GDM1 (cell line): ENCODE measurements around the gene SORL1.

Experiments used
- DNase-seq: peaks from one replicate; lab custom pipeline; 2025; lab: John Stamatoyannopoulos, UW

Gene SORL1

DNA sequence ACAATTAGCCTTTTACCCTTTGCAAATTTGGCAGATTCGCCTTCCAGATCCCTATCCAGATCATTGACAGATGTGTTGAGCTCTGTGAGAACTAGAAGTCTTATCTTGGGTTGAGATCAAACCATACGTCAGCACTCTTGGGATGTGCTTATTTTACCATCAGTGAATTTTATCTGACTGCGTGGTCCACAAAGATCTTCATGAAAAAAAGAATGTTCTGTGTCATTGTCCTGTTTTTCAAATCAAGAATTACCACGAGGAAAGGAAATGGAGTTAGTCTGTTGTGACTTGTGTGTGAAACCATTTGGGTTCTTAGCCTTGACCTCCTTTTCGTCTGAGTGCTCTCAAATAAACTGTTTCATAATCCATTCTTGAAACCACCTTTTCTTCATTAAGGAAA, 86.9 kb downstream of the SORL1 start:
- no peak for DNase-seq

DNA sequence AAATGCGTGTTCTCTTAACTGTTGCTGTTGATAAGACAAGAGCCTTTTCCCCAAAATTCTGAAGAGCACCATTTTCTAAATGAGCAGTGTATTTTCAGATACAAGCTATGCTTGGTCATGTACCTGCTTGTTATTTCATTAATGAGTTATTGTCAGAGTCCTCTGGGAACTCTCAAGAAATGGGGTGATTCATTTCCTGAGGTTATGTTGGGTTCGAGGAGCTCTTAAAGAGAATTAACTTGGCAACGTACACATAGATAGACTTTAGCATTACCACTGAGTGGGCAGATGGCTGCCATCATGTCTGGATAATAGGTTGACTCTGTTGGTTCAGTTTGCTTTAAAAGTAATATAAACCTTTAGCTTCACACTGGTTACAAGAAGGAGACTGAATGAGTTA, 88.5 kb downstream of the SORL1 start:
- DNase-seq = no peak

DNA sequence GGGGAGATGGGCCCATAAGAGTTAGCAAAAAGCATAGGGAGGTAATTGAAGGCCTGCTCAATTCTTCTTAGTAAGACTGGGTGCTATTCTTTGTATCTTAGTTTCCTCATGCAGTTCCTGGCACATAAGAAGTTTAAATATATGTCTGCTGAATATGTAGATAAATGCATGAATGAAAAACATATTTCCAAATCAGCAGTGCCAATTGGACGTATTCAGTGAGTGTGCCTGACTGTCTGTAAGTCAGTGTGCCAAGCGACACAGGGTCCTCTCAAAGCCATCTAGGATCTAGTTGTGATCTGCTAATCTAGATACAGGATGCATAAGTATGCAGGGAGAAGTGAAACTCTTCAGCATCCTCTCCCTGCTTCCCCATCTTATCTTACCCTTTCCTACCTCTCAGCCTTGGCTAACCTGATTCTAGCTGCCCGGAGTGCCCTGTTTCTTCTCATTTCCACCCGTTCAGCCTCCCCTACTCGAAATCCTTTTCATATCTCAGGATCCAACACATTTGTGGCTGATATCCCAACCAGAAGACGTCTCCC, 91.8 kb downstream of the SORL1 start:
- no peak for DNase-seq

DNA sequence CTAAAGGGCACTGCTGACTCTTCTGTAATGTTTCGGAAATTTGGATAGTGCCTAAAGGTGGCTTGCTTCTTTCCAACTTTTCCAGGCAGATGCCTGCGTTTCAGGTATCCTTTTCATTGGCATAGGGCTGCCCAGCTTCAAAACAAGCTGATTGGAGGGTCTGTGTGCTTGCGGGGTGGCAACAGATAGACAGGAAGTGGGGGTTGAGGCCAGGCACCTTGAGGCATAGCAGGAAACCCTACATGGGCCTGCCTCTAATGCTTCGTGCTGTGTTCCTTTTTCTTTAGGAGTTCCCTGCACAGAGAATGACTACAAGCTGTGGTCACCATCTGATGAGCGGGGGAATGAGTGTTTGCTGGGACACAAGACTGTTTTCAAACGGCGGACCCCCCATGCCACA, 92.8 kb downstream of the SORL1 start:
- no peak for DNase-seq

DNA sequence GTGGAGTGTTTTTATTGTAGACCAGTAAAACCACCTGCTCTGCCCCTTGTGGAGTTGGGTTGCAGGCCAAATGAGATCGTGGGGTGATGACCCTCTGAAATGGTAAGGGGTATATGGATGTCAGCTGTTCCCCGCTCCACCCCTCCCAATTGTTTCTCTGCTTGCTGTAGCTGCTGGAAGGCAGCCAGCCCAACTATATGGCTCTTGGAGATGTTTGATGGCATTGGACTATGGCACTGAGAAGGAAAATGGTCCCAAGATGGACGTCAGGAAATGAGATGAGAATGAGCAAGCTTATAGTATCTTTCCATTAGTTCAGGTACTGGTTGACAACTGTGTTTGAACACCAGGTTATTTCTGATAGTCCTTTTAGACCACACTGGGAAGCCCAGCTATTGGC, 95.5 kb downstream of the SORL1 start:
- no peak for DNase-seq

DNA sequence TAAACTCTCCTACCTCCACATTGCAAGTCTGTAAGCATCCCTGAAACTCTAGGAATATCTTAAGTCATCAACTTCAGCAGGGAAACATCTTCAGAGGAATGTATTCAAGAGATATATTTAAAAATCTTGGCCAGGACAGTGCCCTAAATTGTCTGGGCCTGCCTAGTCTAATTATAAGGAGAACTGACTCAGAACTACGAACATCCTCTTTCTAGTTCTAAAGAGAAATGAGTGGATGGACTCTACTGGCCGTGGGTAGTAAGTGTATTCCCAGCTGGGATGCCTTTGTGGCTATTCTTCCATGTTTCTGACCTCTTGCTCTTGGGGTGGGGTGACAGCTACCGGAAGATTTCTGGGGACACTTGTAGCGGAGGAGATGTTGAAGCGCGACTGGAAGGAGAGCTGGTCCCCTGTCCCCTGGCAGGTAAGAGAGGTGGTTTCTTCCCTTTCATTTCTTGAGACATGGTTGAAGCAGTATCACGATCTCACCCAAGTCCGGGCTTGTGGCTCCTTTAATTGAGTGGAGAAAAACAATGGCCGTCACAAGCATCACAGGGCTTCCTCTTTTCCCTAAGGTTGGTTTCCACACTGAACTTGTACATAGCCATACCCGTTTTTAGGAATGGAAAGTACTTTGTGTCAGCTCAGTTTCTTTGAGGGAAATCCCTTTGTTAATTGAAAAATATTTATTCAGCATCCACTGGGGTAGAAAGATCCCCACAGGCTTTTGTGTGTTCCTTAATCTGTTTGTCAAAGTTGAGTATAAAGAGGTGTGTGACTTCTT, 98.3 kb downstream of the SORL1 start:
- DNase-seq = no peak

DNA sequence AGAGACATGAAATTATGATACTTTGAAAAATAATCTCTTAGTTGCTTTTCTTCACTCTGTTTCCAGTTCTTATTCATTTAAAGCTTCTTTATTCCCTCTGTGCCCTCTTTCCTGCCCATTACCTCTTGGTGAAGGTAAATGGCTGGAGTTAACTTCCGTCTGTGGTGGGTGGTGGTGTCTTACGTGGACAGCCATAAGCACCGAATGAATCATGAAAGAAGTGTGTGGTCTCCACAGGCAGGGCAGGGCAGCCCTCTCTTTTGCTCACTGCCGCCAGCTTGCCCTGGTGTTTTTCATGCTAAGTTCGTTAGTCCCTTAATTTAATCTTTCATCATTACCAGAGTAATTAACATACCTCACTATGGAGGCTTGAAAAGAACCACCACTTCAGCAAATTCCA, 99.3 kb downstream of the SORL1 start:
- DNase-seq = no peak

DNA sequence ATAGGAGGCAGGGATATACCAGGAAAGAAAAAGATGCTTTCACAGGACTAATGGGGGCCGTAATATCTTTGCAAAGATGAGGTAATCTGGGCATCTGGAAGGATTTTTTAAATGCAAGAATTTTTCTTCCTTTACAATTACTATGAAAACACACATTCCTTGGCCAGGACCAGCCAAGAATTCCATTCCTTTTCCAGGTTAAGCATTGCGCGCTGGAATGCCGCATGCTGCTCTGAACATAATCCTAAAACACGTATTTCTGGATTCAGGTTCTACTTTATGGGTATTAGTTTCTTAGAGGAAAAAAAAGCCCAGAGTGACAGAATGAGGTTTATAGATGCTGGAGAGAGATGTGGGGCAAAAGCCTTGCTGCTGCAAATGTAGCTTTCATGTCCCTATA, 100.0 kb downstream of the SORL1 start:
- DNase-seq = no peak

DNA sequence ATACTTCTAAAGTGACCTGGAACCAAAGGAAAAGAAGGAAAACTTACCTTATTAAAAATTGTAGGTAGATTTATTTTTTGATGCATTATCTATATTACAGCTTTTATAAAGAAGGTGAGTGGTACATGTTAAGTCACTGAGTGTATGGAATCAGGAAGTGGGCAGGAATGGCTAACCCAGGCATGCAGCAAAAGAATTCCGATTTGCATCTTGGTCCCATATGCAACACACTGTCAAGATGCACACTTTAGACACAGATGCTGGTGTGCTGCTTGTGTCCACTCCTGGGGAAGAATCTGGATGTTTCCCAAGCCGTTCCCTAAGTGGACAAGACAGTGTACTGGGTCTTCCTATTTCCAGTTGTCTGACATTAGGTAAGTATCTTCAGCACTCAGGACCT, 100.5 kb downstream of the SORL1 start:
- DNase-seq = no peak

DNA sequence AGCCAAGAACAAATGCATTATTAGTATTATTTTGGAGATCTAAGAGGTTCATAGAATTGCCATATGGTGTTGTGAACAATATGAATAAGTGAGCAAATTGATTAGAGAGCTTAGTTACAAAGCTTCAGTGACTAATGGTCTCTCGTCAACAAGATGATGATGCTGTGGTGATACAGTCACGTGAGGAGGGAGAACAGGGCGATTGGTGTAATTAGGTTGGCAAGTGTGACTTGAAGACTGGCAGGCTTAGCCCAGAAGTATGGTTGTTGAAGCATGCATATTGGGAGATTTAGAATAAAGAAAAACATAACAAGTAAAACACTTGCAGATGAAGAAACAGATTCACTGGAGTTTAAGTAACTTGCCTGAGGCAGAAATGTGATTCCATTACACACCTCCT, 101.3 kb downstream of the SORL1 start:
- no peak for DNase-seq

DNA sequence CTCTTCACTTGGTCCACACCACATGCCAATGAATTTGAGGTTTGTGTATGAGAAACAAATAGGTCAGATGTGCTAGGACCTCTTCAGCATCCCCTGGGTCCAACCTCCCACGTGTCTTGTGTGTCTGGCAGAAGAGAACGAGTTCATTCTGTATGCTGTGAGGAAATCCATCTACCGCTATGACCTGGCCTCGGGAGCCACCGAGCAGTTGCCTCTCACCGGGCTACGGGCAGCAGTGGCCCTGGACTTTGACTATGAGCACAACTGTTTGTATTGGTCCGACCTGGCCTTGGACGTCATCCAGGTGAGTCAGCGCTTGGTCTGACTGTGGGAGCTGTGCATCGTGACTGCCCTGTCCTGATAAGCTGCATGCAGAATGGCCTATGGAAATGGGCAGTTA, 101.7 kb downstream of the SORL1 start:
- no peak for DNase-seq

DNA sequence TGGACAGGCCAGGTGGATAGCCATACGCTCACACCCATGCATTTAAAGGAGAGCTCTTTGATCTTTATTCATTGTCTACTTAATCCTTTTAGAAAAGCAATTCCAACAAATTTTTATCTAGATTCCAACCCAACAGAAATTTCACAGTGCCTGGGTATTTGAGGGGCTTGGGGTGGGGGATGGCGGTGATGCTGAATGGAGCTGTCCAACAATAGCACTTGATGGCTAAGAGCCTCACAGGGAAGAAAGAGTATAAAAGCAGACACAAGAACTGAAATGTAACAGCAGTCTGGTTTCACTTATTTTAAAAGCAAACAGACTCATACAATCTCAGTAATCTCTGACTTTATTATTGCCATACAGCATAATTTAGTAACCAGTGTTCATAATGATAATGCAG, 102.4 kb downstream of the SORL1 start:
- no peak for DNase-seq

DNA sequence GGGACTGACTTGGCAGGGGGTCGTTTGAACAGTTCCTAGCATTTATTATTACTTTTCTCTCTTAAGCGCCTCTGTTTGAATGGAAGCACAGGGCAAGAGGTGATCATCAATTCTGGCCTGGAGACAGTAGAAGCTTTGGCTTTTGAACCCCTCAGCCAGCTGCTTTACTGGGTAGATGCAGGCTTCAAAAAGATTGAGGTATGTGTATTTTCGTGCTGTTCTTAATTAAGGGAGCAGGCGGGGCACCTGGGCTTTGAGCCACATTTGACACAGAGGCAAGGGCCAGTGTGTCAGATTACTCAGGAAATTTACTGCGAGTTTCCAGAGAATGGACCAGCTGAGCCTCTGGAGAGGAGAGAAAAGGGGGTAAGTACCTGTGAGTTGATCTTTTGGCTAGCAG, 103.0 kb downstream of the SORL1 start:
- DNase-seq = no peak

DNA sequence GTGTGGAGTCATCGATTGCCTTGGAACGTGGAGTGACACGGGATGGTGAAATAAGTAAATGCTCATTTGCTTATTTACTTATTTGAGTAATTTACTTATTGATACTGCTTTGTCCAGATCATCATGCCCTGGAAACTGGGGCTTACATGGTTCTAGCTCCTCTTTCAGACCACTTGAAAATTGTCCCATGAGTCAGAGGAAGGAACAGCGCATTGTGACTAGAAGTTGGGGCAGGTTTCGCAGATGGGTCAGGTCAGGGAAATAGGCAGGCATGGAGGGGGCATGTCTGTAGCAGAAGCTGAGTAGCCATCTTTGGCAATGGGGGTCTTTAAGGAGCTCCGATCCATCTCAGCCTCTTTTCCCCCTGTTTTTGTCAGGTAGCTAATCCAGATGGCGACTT, 104.8 kb downstream of the SORL1 start:
- DNase-seq = no peak

DNA sequence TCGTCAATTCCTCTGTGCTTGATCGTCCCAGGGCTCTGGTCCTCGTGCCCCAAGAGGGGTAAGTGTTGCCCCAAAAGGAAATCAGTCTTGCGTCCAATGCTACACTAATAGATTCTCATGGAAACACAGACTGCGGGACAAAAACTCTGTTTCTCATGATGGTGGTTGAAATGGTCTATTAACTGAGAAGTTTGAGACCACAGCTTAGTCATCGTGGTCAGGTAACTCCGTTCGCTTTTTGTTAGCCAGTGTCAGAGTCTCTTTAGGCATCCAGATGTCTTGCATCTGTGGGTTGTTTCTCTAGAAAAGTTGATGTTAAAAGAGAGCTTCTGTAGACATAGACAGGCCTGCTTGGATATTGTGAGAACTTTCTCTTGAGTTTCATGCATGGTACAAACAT, 105.2 kb downstream of the SORL1 start:
- peak; percentile 2 for DNase-seq

DNA sequence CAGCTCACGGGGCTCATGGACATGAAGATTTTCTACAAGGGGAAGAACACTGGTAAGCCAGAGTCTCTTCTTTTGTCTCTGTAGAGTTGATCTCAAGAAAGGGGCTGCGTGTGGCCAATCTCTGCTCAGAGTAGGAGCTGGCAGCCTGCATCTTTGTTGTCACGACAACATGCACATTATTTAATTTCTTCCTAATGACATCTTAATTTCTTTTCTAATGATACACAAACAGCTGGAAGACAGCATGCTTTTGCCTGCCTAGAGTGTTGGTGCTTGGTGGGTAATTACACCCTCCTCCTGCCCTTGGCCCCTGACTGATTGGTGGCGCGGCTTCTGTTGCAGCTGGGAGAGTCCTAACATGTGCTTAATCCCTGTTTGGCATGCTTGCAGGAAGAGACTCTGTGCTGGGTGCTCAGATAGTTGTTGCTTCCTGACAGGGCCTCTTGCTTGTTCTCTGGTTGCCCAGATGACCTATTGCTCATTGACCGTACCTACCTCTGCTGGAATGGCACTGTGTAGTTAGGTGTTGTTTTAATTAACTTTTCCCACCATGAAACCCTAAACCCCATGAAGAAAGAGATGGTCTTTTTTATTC, 107.6 kb downstream of the SORL1 start:
- no peak for DNase-seq

DNA sequence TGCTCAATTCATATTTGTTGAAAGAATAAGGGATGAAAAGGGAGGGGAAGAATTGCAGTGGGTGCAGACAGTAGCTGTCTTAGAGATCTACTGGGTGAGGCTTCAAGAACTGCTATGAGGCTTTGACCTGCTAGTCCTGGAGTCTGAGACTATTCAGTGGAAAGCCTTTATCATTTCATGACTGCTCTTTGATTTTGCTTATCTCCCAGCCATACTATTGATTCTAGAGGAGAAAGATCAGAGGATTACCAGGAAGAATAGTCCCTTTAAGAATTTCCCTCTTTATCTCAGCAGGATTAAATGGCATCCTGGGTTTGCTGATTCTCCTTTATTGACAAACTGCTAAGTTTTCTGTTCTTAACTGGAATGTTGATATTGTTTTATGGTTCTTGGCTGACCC, 108.1 kb downstream of the SORL1 start:
- no peak for DNase-seq

DNA sequence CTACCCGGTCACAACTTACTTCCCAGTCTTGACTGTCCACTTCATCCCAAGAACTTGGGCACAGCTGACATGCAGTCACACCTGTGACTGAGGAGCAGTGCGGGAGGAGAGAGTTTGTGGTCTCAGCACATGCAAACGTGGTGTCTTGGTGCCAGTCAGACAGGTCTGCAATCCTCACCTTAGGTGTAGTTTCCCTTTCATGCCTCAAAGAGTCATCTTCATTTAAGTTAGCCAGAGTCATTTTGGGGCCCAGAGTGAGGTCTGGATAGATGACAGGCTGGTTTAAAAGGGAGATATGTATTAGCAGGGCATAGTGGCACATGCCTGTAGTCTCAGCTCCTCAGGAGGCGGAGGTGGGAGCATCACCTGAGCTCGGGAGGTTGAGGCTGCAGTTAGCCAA, 109.1 kb downstream of the SORL1 start:
- no peak for DNase-seq

DNA sequence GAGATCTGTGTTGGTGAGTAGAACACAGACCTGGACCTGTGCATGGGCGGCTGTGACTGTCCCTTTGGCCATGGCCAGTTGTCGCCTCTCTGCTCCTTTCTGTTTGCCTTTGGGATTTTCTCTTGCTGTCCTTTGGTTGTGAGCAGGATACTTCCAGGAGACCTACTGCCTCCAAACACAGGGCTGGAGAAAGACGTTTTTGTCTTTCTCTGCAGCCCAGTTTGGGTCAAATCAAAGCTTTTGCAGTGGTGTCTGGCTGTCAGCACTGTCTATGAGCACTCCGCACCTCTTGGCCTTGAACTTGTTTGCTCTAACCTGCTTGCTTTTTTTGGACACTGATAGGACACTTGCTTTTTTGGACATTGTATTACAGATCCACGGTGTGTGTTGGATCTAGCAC, 109.6 kb downstream of the SORL1 start:
- DNase-seq = no peak

DNA sequence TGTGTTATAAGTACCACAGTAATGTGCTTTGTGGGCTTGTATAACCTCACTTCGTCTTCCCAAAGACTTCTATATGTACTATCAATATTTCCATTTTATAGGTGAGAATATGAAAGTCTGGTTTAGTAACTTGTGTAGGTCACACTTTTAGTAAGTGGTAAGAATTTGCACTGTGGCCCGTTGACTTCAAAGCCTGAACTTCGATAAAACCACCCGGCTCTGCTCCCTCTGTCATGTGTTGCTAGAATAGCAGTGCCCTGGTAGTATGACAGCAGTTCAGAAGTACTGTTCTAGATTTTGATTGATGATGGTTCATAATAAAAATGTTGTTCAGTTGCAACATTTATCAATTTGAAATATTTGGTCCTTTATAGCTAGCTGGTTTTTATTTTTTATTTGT, 110.9 kb downstream of the SORL1 start:
- DNase-seq = no peak

DNA sequence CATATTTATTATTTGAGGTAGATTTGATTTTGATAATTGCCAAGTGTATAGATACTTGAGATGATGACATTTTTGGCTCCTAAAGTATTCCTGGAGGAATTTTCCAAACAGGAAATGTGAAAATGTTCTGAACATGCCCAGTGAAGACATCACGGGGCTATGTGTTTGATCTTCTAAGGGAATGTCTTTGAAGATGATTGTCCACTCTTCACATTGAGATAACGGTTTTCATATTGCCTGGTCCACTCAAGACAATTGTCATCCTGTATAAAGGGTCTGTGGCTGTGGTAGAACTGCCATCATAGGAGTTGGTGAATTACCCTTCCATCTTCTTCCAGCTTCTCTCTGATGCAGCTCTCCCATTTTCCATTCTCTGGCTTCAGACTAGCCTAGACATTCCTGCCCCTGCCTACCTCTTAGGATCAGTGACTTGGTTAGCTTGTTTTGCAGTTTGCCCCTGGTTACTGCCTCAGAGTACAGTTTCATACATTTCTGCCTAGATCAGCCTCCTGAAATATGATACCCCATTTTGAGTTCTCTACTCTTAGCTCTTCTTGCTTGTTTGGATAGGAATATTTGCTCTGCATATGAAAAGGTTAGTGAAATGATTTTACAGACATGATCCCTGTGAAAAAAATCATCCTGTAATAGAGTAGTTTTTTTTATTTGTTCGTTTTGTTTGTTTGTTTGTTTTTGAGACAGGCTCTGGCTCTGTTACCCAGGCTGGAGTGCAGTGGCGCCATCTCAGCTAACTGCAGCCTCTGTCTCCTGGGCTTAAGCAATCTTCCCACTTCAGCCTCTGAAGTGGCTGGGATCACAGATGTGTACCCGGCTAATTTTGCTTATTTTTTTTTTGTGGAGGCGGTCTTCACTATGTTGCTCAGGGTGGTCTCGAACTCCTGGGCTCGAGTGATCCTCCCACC, 112.0 kb downstream of the SORL1 start:
- DNase-seq = no peak

DNA sequence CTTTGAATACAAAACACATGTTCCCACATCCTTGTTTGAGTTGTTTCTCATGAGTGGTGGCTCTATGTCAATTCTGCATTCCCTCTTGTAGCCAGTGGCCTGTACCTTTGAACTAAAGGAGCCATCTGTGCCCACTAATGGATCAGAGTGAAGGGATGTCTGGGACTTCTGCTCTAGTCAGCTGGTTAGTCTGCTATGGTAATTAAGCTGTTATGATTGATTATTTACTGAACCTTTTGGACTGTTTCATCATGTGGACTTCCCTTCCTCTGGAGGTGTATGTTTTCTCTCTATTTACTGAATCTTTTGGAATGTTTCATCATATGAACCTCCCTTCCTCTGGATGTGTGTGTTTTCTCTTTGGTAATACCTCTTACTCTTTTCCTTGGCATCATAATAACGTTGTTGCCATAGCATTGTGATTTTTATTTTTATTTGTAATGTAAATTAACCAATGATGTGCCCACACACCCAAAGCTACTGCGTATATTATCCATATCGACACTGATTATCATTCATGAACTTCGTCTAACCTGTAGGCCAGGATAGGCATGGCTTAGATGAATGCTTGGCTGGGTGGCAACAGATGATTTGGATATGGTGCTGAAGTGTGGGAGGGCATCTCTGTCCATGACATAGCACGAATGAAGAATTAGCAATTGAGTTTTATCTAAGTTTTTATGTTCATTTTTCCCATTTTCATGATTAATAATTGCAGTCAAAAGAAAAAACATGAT, 113.0 kb downstream of the SORL1 start:
- DNase-seq = no peak
